Medulla oblongata (tissue), 1 donor: ENCODE measurements around the gene PCBP4.

ENCODE experiments used
- DNase-seq: peaks from one replicate; pipeline ENCODE4 v3.0.0-alpha.2; 2015; ENCODE audit errors: extremely low spot score

The PCBP4 gene

DNA sequence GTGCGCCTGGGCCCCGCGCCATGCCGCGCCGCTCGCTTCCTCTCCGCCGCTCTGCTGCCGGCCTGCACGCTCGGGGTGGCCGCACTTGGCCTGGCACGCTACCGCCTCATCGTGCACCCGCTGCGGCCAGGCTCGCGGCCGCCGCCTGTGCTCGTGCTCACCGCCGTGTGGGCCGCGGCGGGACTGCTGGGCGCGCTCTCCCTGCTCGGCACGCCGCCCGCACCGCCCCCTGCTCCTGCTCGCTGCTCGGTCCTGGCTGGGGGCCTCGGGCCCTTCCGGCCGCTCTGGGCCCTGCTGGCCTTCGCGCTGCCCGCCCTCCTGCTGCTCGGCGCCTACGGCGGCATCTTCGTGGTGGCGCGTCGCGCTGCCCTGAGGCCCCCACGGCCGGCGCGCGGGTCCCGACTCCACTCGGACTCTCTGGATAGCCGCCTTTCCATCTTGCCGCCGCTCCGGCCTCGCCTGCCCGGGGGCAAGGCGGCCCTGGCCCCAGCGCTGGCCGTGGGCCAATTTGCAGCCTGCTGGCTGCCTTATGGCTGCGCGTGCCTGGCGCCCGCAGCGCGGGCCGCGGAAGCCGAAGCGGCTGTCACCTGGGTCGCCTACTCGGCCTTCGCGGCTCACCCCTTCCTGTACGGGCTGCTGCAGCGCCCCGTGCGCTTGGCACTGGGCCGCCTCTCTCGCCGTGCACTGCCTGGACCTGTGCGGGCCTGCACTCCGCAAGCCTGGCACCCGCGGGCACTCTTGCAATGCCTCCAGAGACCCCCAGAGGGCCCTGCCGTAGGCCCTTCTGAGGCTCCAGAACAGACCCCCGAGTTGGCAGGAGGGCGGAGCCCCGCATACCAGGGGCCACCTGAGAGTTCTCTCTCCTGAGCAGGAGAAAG lies 11.1 kb downstream of the PCBP4 start:
- peak; percentile 61 for DNase-seq

DNA sequence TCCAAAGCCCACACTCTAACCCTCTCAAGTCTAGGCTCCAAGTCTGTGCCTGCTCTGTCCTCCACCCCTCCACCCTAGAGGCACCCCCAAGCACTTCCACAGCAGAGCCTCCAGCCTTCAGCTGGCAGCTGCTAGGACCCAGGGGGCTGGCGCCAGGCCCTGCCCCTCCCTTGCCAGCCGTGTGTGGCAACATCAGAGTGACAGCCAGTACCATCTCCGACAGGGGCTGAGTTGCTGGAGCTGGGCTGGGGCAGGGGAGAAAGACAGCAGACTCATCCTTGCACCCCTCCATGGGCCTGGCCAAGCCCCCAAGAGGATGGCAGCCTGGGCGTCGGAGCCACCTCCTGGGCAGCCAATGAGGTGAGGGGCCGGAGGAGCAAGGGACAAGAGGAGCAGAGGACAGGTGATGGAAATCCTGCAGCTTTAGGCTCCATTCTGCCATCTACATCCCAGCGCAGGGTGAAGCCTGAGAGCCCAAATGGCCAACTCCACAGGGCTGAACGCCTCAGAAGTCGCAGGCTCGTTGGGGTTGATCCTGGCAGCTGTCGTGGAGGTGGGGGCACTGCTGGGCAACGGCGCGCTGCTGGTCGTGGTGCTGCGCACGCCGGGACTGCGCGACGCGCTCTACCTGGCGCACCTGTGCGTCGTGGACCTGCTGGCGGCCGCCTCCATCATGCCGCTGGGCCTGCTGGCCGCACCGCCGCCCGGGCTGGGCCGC lies 11.9 kb downstream of the PCBP4 start, which contains the start of gene GPR62:
GPR62 (plus strand) TSS at position 207 of the 718 bp plus-strand sequence; CDS start at position 479, 272 bp downstream.
- DNase-seq: peak; percentile 89

DNA sequence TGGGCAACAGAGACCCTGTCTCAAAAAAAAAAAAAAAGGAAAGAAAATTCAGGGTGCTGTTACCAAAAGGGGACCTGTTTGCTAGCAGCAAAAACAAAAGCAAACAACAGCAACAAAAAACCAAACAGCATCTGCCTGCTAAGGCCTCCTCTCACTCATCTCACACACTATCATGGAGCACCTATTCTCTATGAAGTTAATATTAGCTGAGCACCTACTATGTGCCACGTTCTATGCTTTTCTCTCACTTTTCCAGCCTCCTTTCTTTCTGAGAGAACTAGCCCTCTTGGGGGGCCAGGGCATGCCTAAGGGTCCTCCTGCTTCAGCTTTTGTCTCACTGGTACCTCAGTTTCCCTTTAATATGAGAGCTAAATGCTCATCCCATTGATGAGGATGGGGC lies 12.5 kb downstream of the PCBP4 start:
- no peak for DNase-seq

DNA sequence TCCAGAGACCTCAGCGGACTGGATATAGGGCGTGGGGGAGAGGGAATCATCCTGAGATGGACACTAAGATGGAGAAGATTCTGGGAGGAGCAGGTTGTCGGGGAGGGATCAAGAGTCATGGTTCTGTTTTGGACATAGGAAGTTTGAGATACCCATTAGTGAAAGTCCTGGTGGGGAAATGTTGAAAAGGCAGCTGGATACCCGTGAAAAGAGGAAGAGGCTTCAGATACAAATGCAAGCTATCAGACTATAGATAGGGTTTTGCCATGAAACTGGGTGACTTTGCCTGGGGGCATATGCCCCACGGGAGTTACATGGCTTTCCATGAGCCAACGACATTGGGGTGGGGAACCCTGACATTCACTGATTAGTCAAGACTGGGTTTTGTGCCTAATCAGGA lies 13.1 kb downstream of the PCBP4 start:
- DNase-seq: peak; percentile 9

DNA sequence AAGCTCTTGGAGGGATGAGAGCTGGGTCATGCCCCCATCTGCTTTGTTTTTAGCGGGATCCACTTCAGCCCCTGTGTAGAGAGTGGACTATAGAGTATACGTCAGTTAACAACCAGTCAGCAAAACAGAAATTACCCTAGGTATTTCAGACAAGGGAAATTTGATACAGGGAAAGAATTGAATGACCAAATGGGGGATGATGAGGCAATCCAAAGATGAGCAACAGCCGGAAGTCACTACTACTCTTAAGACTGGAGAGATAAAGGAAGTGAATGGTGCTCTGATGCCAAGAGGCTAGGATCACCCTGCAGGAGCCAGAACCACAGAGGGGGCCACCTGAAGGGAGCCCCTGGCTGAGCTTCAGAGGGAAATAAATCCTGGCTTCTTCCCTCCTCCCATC lies 13.8 kb downstream of the PCBP4 start:
- no peak for DNase-seq

DNA sequence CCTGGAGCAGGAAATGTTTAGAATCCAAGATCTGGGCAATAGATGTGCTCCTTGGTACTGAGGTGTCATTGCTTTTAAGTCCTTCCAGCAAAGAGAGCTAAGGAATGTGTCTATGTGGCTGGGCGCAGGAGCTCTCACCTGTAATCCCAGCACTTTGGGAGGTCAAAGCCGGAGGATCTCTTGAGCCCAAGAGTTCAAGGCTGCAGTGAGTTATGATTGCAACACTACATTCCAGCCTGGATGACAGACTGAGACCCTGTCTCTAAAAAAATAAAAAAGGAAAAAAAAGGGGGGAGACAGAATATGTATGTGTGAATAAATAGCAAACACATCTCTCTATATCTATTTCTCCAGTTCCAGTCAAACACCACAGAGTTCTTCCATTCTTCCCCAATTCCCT lies 16.4 kb downstream of the PCBP4 start:
- DNase-seq: no peak

DNA sequence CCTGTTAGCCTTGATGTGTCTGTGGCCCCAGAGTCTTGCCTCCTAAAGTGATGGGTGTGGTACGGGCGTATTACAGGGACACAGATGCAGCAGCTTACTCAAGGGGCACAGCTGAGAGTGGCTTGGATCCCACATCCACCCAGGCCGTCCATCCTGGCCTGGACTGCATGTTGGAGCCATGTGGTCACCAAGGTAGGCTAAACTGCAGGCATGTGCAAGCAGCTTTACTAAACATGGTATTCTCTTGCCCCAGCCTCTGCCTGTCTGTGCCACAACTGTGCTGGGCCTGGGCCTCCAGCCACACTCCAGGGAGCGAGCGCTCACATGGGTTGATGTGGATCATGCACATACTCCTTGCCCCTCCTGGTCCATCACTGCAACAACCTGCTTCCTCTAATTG lies 18.1 kb downstream of the PCBP4 start:
- DNase-seq: no peak

DNA sequence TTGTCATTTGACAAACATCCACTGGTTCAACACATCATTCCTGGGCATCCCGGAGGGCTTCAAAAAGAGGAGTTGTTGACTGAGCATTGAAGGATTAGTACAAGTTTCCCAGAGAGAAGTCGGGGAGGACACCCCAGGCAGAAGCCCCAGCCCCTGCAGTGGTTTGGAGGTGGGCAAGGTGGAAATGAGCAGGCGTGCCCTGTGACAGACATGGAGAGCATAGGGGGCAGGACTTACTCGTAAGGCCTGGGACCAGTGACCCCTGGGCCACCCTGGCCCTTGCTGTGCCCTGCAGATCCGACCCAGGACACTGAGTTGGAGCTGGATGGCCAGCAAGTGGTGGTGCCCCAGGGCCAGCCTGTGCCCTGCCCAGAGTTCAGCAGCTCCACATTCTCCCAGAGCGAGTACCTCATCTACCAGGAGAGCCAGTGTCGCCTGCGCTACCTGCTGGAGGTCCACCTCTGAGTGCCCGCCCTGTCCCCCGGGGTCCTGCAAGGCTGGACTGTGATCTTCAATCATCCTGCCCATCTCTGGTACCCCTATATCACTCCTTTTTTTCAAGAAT lies 19.2 kb downstream of the PCBP4 start:
- no peak for DNase-seq

DNA sequence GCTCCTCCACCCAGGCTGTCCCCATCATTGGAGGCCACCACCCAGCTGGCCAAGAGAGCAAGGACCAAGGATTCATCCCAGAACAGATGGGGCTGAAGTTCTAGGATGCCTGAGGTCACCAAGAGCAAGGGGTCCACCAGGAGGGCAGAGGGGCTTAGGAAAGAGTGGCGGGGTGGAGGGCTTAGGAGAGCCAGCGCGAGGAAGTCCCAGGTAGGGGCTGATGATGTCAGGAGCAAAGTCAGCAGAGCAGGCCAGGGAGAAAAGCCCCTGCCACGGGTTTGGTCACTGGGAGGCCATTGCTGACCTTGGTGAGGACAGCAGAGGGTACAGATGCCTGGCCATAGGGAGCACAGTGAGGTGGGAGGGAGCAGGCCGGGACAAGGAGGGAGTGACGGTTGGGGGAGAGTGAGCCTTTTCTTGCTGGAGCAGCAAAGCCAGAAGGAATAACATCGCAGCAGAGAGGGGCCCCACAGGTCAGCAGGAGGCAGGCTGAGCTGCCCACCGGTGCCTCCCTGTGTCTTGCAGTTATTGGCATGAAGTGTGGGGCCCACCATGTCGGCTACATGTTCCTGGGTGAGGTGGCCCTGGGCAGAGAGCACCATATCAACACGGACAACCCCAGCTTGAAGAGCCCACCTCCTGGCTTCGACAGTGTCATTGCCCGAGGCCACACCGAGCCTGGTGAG lies 19.9 kb downstream of the PCBP4 start:
- no peak for DNase-seq

DNA sequence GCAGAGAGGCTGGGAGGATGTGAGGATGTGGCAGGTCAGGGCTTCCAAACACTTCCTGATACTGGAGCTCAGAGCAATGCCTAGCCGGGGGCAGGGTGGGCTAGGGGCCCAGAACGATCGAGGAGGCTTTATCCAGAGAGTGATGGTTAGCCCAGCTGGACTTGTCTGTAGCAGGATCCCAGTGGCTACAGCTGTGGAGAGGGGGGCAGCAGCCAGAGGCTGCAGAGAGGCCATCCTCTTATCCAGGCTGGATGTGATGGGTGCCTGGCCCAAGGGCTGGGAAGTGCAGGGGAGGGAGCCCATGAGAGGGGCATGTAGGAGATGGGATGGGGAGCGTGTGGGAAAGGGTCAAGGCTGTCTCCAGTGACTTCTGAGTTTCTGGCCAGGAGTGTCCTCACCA lies 20.5 kb downstream of the PCBP4 start:
- DNase-seq: no peak

DNA sequence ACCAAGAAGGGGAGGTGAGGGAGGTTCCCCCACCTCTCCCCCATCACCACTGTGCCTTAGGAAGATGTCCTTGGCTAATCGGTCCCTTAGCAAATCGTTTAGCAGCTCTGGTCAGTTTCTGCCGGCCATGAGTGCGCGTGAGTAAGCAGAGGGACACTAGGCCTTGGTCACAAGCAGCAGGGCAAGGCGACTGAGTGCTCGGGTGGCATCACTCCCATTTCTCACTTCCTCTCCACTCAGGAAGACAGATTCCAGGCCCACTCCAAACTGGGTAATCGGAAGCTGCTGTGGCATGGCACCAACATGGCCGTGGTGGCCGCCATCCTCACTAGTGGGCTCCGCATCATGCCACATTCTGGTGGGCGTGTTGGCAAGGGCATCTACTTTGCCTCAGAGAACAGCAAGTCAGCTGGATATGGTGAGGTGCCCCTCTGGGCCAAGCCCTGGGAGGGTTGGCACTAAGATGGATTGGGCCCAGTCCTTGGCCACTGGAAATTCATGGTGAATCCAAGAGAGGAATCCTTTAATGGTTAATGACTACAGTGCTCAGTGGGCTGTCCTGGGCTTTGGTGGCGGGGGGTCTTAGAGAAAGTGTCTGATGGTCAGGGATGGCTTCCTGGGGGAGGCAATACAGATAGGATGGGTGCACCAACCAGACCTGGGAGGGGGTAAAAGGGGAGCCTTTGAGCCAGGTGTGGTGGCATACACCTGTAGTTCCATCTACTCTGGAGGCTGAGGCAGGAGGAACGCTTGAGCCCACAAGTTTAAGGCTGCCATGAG lies 21.1 kb downstream of the PCBP4 start:
- no peak for DNase-seq

DNA sequence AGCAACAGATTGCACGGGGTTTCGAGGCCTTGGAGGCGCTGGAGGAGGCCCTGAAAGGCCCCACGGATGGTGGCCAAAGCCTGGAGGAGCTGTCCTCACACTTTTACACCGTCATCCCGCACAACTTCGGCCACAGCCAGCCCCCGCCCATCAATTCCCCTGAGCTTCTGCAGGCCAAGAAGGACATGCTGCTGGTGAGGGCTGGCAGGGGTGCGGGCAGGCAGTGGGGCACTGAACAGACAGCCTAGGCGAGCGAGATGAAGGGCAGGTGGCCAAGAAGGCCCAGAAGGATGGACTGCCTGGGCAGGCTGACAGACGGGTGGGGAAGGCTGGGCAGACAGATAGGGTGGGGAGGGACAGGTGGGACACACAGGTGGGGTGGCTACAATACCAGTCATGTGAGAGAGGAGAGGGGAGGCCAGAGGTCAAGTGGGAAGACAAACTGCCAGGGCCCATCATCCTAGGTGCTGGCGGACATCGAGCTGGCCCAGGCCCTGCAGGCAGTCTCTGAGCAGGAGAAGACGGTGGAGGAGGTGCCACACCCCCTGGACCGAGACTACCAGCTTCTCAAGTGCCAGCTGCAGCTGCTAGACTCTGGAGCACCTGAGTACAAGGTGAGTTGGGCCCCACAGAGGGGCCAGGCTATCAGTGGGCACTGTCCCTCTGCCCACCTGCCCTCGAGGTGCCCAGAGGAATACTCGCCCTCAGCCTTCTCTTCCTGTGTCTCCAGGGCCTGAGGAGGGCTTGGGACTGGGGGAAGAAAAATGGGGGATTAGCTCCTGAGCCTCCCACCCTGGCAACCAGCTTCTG lies 22.0 kb downstream of the PCBP4 start:
- DNase-seq: no peak

DNA sequence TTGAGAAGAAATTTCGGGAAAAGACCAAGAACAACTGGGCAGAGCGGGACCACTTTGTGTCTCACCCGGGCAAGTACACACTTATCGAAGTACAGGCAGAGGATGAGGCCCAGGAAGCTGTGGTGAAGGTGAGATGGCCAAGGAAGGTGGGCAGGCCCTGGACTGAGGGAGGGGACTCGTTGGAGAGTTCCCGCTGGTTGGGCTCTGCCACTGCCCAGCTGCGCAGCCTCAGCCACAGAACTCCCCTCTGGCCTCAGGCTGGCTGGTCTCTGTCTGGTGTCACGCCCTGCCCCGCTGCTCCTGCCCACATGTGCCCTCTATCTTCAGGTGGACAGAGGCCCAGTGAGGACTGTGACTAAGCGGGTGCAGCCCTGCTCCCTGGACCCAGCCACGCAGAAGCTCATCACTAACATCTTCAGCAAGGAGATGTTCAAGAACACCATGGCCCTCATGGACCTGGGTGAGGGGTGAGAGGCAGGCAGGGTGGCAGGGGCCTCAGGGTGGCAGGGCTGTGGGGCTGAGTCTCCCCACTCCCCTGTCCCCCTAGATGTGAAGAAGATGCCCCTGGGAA lies 22.7 kb downstream of the PCBP4 start:
- DNase-seq: no peak

DNA sequence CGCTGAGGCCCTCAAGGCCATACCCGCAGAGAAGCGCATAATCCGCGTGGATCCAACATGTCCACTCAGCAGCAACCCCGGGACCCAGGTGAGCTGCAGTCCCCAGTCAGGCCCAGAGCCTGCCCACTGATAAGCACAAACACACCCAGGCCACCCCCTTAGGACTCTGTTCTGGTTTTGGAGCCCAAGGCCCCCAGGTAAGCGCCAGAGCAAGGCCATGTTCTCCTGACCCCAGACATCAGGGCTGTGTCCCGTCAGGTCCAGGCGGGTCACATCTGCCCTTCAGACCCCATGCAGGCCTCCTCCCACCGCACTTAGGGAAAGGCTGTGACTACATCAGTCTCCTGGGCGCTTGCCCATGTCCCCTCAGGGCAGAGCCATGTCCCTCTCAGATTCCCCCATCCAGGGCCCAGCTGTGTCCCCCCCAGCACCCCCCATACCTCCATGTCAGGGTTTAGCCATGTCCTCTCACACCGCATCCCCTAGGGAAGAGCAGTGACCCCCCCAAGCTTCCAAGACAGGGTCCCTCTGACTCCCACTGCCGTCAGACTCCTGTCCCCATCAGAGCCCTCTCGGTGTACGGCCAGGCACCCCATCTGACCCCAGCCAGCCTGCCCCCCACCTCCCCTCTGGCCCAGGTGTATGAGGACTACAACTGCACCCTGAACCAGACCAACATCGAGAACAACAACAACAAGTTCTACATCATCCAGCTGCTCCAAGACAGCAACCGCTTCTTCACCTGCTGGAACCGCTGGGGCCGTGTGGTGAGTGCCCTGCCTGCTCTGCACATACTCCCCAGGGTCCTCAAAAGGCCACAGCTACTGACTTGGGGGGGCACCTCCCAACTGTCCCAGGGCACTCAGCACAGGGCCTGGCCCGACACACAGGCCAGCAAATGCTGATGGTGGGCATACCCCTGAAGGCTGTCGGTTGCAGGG lies 23.5 kb downstream of the PCBP4 start:
- DNase-seq: no peak

DNA sequence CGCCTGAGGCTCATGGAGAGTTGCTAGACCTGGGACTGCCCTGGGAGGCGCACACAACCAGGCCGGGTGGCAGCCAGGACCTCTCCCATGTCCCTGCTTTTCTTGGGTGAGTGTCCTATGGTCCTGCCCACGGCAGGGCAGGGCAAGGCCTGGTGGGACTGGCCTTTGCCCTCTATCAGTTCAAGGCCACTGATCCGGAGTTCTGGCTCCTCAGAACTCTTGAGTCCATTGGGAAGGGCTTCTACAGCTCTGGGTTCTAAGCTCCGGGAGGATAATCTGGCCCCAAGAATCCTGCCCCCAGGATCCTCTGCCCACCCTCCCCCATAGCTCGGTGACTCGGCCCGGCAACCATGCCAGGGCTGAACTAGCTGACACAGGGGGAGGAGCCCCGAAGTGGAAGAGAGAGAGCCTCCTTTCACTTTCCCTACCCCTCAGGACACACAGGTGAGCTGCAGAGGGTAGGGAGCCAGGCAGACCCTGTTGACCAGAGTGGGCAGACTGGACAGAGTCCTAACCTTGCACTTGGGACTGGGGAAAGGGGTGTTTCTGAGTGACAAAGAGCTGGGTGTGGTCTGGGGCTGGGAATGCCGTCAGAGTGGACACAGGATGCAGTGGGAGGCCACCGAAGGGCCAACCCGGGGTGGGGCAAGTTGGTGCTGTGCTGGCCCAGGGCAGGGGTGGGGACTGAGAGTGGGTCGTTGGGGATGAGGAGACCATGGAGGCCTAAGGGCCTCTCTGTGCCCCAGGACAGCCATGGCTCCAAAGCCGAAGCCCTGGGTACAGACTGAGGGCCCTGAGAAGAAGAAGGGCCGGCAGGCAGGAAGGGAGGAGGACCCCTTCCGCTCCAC lies 24.4 kb downstream of the PCBP4 start:
- DNase-seq: no peak

DNA sequence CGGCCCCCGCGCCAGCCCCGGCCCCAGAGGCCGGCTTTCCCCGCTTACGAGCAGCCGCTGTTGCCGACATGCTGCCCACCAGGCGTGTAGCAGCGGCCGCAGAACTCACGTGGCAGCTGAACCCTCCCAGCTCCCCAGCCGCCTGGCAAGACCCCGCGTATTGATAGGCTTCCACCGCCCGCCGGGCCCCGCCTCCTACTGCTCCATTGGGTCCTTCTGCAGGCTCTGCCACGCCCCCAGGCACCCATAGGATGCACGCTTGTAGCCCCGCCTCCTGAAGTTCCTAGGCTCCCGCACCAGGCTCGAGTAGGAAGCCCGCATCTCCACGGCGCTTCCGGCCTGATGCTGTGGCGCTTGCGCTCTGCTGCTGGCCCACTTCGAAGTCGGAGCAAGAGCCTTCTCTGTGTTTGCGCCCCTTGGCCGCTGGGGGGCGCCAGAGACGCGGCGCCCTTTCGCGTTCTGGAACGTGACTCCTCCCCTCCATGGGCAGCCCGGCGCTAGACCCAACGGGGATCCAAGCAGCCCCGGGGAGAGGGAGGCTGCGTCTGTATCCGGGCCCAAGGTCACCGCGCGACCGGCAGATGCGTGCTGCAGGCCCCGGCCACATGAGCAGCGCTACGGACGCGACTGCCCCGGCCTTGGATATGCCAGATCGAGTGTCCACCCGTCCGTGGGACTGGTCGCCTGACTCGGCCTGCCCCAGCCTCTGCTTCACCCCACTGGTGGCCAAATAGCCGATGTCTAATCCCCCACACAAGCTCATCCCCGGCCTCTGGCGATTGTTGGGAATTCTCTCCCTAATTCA lies 25.3 kb downstream of the PCBP4 start, which contains the start of the genes PARP3 and RRP9:
PARP3 (plus strand) TSS at position 566 of the 805 bp plus-strand sequence. CDS start 993 bp downstream, outside the sequence.
RRP9 (minus strand) TSS at position 107 of the 805 bp plus-strand sequence; CDS start at position 70, 37 bp downstream.
- DNase-seq: peak; percentile 100

DNA sequence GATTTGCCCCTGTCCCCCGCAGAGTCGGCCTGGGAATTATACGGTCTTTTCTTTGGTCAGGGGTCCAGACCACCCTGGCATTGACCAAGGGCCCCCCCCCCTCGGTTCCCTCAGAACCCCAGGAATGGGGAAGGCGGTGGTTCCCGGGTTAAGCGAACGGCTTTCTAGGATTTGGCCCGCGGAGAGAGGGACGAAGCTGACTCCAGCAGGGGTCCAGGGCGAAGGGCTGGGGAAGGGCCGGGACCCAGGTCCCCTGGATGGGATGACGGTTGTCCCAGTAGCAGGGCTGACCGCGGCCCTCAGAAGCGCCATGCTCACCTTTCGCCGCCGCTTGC lies 25.8 kb downstream of the PCBP4 start:
- no peak for DNase-seq
